GM18861 (cell line): Measurements from ENCODE around the gene TMPRSS4.
A peak's percentile ranks its signal among the peaks of the same experiment; 100 is the strongest.

Source experiments
- ATAC-seq: cut with Tn5 transposase; IDR thresholded peaks from one replicate; pipeline ENCODE4 v1.9.1; 2021; ENCODE audit not compliant: unreplicated experiment

Gene TMPRSS4

DNA sequence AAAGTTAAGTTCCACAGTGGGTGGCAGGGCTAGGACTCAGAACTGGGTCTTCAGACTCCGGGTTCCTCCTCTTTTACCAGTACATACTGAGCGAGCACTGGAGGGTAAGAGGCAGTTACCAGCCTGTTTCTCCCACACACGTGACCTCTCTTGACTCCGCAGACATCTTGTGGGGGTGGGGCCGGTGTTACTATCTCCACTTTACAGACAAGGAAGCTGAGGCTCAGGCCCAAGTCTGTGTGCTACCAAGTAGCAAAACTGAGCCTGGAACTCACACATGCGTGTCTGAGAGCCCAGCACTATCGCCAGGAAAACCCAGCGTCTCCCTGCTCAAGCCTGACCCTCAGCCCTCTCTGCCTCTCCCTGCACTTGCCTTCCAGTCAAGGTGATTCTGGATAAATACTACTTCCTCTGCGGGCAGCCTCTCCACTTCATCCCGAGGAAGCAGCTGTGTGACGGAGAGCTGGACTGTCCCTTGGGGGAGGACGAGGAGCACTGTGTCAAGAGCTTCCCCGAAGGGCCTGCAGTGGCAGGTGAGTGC lies 25.9 kb downstream of the TMPRSS4 start:
- no peak for ATAC-seq

GRCh38 chr11:118104491-118104890 lies 27.6 kb downstream of the TMPRSS4 start:
- ATAC-seq: no peak

DNA sequence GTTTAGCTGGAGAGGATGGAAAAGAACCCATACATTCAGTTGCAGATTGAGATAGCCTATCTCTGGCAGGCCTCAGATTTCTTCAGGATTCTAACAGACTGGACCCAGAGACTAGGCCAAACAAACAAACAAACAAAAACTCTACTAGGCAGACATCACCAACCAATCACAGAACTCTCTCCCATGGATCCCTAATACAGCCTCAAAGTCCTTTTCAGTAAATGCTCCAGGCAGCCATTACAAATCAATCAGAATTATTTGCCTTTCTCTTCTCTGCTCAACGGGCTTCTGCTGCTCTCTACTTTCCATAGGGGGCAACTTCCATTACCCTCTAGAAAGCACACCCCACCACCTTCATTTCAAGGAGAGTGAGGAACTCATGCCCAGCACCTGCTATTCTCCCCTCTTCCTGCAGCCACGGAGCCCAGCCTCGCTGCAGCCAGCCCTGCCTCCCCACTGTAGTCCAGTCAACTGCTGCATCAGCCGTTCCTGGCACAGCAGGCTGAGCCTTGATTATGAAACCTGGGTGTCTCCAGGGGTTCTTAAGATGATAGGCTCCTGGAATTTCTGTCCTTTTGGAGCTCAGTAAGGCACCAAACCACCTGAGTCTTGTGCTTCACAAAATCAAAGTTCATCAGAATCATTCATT lies 28.9 kb downstream of the TMPRSS4 start:
- ATAC-seq: no peak

- ATAC-seq: no peak
Measured at GRCh38 chr11:118106789-118107335, 30.0 kb downstream of the TMPRSS4 start.

- ATAC-seq: no peak
Measured at GRCh38 chr11:118108513-118108912, 31.6 kb downstream of the TMPRSS4 start.

GRCh38 chr11:118109231-118109630 lies 32.4 kb downstream of the TMPRSS4 start:
- ATAC-seq: no peak

- ATAC-seq: no peak
Measured at GRCh38 chr11:118111019-118111743, 34.3 kb downstream of the TMPRSS4 start.

DNA sequence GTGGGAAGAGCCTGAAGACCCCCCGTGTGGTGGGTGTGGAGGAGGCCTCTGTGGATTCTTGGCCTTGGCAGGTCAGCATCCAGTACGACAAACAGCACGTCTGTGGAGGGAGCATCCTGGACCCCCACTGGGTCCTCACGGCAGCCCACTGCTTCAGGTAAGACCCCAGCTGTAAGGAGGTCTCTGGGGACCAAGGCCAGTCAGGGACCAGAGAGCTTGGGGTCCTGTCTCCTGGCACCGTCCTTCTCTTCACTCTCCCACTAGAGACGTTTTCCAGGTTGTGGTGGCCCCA lies 34.8 kb downstream of the TMPRSS4 start:
- no peak for ATAC-seq

- ATAC-seq: no peak
Measured at GRCh38 chr11:118112711-118113430, 36.0 kb downstream of the TMPRSS4 start.

GRCh38 chr11:118114266-118114665 lies 37.4 kb downstream of the TMPRSS4 start:
- ATAC-seq: no peak

DNA sequence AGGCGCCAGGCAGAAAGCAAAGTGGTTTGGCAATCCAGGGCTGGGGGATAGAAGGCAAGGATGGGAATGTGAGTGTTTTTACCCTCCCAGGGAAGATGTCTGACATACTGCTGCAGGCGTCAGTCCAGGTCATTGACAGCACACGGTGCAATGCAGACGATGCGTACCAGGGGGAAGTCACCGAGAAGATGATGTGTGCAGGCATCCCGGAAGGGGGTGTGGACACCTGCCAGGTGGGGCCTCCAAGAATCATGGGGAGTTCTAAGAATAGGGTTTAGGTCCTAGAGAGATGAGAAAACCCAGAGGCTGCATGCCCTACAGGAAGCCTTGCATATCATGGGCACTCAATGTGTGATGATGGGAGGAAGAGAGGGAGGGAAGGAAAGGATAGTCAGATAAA lies 38.2 kb downstream of the TMPRSS4 start:
- no peak for ATAC-seq

DNA sequence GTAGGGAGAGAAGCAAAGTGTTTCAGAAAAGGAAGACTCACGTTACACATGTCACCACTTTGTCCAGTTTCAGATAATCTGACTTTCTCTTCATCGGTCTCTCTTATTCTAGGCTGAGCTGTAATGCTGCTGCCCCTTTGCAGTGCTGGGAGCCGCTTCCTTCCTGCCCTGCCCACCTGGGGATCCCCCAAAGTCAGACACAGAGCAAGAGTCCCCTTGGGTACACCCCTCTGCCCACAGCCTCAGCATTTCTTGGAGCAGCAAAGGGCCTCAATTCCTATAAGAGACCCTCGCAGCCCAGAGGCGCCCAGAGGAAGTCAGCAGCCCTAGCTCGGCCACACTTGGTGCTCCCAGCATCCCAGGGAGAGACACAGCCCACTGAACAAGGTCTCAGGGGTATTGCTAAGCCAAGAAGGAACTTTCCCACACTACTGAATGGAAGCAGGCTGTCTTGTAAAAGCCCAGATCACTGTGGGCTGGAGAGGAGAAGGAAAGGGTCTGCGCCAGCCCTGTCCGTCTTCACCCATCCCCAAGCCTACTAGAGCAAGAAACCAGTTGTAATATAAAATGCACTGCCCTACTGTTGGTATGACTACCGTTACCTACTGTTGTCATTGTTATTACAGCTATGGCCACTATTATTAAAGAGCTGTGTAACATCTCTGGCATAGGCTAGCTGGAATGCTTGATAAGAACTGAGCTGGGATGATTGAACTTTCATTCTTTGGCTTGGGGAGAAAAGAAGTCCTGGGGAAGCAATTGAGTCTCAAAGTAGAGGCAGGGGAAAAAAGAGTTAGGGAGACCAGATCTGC lies 41.1 kb downstream of the TMPRSS4 start:
- ATAC-seq: peak; percentile 59

DNA sequence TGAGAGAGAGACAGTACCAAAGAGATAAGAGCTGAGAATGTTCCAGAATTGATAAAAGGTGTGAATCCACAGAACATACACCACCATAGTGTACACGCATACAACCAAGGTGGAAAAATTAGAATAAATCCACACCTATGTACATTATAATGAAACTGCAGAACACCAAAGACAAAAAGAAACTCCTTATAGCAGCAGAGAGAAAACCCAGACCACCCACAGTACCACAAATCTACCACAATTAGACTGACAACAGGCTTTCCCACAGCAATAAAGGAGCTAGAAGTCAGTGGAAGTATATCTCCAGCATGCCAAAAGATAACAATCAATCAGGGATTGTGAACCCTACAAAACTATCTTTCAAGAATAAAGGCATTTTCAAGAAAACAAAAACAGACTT lies 43.9 kb downstream of the TMPRSS4 start:
- no peak for ATAC-seq

DNA sequence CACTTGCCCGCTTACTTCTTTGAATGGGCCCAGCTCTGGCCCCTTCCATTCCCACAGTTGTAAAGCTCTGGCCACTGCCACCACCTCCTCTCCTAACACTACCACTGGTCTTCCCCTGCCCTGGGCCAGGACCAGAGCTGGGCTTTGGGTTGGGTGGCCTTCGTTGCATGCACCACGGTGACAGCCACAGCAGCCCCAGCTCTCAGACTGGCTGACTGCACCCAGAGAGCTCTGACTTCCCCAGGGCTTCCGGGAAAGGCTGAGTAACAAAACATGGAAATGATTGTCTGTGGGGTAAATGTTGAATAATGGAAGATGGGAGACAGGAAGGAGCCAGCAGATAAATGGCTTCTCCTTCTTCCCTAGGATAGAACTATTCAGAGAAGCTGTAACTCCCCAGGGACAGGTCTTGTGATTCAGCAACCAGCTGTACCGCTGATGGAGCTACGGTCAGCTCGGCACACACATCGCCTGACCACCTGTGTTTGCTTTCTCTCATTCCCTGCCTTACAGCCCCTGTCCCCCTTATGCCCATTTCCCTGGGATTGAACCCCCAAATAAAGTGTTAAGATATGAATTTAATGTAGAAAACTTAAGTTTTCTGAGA lies 48.2 kb downstream of the TMPRSS4 start:
- ATAC-seq: no peak

- no peak for ATAC-seq
Measured at GRCh38 chr11:118126082-118126838, 49.4 kb downstream of the TMPRSS4 start.

GRCh38 chr11:118128310-118128709 lies 51.4 kb downstream of the TMPRSS4 start:
- no peak for ATAC-seq

DNA sequence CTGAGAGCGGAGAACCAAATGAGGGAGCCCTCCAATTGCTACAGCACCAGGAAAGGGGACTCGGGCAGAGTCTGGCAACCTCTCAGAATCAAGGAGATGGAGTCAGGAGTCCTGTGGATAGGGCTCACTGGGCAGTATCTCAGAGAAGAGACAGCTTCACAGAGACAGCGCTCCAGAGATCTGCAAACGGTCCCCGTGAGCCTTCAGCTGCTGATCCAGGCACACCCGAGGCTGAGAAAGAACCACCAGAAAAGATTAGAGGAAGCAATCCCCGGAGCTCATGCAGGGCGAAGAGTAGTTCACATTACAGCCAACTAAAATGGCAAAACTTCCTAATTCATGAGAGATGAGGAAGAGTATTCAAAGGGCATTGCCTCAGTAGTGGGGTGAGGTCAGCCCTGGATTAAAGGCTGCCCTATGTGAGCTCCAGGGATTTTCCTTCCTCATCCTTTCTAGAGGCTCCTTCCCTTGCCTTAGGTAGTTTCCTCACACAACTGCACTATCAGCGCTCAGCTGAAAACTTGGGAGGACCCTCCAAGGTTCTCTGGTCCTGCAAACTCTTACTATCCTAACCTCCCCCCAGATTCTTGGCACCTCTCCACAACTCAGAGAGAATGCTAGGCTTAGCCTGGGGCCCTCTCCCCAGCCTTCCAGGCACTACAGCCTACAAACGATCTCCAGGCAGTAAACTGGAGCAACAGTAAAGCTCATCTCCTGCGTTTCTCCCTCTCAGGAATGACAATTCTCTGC lies 52.0 kb downstream of the TMPRSS4 start:
- no peak for ATAC-seq

DNA sequence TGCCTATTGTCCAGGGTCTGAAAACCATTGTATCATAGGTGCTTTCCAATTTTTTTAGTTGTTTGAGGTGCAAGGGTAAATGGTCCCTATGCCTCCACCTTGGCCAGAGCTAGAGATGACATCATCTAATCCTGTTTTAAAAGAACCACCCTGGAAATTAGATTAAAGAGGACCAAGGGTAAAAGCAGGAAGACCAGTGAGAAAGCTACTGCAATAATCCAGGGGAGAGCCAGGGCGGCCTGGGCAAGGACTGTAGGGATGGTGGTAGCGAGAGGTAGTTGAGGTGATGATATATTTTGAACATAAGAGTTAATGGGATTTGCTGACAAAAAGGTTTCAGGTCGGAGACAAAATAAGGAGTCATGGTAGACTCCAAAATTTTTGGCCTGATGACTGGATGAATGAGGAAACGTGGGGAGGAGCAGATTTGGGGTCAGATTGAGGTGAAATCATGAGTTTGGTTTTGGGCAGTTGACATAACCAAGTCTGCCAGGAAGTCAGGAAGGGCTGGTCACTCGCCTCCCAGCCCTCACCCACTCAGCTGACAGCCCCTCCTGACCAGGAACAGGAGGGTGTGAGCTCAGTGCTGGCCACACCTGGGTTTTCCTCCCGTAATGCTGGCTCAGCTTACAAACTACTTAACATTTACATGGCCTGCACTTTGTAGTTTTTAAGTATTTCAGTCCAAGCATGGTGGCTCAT lies 52.7 kb downstream of the TMPRSS4 start:
- no peak for ATAC-seq
